NK-92 (cell line): ENCODE results near the gene AGFG2.

Experiments
- DNase-seq: peaks from one replicate; lab custom pipeline; 2025; ENCODE audit not compliant: unreplicated experiment; lab: John Stamatoyannopoulos, UW

The AGFG2 gene

DNA sequence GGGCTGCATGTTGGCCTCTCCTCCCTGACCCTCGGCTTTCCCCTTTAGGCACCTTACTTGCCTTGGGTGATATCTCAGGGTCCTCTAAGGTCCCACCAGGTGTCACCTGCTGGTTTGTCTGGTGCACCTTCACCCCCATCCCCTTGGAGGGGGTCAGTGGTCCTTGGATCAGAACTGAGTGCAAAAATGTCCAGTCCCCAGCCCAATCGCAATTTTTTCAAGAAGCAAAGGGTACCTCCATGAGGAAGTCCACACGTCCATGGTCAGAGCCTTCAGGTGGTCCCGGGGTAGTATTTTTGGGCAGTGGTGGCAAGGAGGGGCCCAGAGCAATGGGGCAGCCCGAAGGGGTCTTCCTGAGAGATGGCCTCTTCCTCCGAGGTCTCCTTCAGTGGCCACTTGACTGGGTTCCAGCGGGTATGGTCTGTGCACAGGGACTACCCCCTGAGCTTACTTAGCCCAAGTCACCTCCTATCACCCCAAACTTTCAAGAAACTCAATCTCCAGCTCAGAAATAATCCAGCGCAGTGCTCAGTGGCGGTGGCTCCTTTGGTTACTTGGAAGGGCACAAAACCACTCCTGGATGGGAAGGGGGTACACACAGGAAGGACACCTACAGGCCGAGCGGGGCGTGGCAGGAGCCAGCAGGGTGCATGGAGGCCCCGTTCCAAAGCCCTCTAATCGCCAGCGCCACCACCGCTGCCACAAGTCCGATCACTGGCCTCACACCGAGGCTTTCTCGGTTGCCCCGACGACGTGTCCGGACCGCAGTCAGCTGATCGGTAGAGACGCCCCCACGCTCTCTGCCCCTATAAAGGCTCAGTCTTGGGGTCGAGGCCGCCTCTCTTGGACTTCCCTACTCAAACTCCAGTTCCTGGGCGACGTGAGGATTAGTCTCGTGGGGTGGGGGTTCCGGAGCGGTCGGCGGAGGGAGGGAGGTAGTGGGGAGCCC lies 30.2 kb downstream of the AGFG2 start:
- DNase-seq = no peak

DNA sequence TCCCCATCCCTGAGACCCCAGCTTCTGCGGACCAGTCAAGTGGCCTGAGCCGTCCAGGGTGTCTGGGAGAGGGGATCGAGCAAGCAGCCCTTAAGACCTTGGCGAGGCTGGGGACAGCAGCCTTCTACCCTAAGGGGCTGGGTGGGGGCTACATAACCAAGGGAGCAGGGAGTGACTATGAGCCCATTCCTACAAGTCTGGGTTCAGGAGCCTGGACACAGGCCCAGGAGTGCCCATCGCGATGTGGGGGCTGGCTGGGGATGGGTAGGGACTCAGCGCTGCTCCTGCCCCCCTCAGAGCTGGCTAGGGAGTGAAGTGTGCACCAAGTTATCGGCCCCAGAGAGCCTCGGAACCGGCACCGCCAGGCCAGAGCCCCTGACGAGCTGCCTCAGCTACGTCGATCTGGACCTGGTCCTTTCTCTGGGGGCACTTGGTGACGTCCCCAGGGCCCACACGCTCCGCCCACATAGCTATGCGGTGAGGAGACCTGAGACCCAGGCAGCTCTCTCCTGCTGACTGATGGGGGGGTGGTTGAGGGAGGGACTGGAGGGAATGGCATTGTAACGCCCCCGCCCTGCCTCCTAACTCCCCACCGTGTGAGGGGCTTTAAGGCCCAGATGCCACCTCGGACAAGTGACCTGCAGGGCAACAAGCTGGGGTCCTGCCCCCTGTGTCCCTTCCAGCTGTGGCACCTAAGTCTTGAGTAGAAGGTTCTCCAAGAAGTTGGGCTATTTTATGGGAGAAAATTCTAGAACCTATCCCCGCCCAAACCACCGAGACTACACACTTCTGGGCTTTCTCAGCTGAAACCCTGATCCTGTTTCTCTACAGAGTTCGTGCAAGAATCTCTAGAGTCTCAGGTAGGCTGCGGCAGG lies 32.2 kb downstream of the AGFG2 start:
- no peak for DNase-seq

DNA sequence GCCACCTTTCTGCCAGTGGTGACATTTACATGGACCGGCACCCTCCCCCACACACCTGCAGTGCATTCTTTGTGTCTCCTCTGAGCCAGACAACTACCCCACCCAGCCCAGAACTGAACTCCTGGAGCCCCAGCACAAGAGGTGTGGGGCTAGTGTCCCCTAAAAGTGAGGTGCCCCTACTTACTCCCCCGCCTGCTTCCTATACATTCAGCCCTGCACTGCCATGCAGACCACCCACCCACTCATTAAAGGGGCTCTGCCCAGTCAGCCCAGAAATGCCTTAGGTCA lies 32.8 kb downstream of the AGFG2 start:
- no peak for DNase-seq

DNA sequence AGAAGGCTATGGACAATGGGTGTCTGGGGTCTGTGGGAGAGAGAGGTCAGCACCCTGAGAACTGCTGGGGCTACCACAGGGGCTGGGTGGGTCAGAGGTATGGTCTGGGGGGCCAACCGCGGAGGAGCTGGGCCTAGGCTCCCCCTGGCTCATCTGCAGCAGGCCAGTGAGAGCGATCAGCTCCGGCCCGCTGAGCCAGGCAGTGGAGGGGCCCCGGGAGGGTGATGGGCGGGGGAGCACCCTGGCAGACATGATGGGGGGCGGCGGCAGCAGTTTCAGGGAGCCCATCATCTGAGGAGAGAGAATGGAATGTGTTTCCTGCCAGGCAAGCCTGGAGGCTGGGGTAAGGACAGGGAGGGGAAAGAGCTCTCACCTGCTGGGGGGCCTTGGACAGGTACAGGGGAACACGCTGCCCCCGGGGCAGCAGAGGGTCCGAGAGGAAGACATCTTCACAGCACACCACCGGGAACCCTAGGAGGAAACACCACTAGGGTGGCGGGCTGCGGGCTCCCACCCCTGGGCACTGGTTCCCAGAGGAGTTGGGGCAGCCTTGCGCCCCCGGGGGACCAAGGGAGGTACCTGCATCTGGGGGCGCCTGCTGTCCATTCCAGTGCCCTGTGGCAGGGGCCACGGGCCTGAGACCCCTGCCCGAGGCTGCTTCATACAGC lies 33.4 kb downstream of the AGFG2 start:
- DNase-seq = no peak

DNA sequence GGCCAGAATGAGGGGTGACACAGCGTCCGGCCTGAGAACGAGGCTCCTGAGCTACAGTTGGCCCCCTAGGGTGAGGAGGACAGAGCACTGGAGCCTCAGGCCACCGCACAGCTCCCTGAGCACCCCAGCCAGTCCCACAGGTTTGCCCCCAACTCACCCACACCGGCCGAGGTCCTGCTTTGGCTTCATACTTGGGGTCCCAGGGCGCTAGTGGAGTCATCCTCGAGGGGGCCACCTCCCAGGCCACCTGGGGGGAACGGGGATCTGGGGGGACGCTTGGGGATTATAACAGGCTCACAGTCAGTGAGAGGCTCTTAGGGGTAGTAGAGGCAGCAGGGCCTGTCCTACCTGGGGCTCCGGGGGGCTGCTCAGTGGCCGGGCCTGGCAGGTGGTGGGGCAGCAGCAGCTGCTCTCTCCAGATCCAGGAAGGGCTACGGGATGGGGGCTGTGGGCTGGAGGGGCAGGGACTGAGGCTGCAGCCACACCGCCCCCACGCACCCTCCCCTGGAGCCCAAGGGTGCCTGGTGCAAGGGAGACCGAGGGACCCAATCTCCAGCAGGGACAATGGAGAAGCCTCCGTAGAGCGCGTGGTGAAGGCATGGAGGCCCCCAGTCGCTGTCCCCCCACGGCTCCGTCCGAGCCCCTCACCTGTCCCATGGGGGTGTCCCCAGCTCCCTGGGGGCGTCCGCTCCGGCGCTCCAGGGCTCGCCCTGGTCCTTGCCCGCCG lies 34.1 kb downstream of the AGFG2 start:
- DNase-seq = no peak

DNA sequence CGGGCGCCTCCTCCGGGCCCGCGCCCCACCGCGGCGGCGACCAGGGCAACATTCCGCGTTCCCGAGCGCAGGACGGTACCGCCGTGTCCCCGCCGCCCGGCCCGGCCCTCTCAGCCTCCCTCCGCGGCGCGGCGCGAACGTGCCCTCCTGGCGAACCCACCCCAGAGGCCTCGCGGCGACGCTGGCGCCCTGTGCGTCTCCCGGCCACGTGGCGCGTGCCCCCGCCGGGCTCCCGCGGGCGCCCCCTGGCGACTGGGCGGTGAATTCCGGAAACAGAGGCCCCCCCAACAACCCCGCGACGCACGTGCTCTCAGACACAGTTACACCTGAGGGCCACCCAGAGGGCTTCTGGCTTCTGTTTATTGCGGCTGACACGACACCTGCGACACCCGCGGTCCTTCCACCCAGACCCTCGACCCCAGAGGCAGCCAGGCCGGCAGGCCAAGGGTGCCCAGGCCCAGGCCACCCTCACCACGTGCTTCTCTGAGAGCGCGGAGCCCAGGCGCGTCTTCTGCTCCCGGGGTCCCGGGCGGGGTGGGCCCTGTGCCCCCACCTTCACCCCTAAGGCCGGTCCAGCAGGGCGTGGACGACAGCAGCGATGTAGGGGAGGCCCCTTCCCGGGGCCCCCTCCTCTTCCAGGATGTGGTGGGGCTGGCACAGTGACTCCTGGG lies 34.8 kb downstream of the AGFG2 start, which contains the start of gene SAP25:
TSS of gene SAP25 (minus strand) at position 210 of the 671 bp plus-strand sequence. CDS start at position 52, 158 bp downstream.
- DNase-seq = no peak

DNA sequence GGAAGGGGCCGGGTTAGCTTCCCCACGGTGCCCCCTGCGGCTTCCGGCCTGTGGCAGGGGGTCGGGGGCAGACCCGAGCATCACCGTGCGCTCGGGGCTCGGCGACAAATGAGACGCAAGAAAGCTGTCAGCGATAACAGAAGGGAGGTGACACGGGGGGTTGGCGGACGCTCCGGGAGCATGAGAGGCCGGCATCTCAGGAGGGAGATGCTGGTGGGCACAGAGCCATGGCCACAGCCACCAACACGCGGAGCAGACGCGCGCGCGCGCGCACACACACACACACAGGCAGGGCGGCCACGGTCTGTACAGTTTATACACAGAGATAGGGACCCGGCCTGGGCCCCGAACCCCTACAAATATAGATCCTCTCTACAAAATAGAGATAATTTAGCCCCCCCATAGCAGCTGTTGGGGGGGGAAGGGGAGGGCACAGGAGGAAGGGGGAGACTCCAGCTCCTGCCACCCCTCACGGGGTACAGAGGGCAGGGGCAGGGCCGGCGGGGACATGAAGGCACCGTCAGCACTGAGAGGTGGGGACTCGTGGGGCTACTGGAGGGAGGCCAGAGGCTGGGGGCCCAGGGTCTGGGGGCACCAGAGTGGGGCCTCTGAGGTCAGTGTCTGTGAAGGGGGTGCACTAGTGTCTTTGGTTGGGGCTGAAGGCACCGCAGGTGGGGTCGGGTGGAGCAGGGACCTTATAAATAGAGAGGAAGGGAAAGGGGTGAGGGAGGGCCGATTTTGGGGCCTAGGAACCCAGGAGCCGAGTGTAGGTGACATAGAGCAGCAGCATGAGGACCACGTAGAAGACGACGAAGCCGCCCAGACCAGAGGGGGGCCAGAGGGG lies 35.6 kb downstream of the AGFG2 start:
- DNase-seq = no peak

DNA sequence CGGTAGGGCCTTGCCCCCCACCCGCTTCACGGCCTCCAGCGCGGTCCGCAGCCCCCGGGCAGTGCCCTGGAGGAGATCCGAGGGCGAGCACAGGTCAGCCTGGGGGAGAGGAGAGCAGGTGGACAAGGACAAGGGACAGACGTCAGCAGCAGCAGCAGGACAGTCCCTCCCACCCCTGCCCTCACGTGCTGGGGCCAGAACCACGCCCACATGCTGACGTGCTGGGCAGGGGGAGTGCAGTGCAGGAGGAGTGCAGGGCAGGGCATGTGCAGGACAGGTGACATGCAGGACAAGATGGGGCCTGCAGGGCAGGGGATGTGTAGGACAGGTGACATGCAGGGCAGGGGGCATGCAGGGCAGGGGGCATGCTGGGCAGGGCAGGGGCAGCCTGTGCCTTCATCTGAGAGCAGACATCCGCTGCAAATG lies 36.2 kb downstream of the AGFG2 start:
- DNase-seq = no peak

DNA sequence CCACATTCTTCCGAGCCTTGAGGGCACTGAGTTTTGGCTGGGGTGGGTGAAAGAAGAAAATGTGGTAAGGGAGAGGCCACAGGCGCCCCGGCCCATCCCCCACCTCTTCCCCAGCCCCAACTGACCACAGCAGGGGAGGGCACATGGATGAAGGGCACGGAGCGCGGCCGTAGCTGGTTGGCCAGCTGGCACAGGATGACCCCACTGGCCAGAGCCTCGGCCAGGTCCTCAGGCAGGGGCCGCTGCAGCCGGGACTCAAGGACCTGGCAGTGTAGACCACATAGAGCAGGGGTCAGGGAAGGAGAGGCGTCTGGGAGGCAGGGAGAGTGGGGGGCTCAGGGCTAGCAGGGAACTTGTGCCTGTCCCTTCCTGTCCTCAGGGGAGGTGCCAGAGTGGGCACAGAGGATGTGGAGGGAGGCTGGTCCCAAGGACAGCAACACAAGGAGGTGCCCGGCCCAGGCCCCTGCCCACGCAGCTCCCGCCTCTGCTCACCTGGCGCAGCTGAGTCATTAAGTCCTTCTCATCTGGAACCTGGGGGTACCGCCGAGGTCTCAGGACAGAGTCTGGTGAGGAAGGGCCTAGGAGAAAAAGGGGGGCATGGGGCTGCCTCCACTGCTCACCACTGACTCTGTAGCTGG lies 36.9 kb downstream of the AGFG2 start:
- DNase-seq = no peak

DNA sequence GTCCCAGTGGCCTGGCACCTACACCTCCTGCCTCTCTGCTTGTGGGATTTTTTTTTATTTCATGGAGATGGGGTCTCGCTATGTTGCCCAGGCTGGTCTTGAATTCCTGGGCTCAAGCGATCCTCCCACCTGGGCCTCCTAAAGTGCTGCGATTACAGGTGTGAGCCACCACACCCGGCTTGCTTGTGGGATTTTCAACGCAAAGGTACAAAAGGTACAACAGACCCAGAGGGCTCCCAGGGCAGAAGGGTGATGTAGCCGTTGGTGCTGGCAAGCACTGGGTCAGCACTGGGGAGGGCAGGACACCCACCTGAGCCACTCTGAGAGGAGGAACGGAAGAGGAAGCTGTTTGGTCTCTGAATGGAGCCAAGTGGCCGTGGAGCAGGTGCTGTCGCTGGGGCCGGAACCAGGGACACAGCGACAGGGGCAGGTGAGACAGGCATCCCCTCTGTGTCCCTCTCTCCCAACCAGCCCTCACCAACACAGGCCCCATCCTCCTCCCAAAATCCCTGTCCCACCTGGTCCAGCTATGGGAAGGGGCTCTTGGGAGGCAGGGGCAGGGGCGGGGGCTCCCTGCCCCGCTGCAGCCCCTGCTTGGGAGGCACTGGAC lies 37.5 kb downstream of the AGFG2 start:
- no peak for DNase-seq

DNA sequence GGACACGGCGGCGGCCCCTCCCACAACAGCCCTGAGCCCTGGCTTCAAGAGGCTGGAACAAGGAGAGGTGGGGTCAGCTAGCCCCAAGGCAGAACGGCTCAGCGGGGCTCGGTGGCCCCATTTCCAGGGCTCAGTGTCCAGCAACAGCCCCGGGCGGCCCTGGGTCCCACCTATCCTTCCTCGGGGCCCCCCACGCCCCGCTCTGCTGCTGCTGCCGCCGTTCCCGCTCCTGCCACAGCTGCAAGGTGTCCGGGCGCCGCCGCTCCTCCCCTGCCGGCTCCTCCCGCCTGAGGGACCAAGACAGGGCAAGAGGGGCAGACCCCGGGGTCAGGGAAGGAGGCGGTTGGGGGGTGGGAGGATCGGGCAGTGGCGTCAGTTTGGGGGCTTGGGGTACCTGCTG lies 38.1 kb downstream of the AGFG2 start:
- no peak for DNase-seq

DNA sequence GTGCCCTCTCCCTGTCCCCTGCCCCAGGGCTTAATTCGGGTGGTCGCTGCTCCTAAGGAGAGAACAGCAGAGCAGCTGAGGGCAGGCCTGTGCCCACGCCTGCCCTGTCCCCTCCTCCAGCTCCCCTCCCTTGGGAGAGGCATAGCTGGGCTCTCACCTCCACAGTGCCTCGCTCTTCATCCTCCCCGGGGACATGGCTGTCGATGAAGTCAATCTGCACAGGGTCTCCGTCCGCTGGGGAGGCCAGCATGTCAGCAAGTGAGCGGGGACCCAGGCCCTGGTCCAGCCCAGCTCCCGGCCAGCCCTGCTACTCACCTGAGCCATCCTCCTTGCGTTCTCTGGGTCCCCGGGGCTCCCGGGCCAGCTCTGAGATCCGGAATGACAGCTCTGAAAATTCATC lies 38.5 kb downstream of the AGFG2 start:
- no peak for DNase-seq

DNA sequence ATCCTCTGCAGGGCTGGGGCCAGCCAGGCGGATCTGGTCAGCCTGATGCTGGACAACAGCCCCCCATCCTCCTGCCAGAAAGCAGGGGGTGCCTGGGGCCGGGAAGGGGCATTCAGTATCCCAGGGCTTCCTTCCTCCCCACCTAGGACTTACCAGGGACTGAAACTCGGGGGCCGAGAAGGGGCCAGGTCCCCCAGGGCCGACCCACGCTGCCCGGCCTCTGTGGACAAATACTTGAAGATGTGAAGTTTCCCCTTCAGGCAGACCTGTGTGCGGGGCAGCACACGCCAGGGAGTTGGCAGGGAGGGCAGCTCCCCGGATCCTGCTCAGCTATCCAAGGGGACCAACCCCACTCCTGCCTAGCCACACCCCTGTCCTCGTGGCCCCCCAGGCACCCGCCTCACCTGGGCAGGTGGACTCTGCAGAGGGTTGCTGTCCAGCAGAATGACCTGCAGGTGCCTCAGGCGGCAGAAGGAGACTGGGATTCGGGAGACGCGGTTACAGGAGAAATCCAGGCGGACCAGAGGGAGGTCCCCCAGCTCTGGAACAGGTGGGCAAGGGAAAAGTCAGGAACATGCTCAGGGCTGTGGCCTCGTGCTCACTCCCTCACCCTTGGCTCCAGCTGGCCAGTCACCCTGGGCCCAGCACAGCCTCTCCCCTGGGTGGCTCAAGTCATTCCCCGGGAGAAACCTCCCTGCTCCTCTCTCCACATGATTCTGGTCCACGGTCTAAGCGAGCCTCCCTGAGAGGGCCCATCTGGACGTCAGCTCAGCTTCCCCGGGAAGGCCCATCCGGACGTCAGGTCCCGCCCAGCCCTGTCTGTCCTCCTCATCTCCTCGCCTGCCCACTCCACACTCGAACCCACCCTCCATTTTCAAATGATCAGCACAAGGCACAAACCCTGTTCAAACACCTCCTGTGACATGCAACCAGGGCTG lies 39.5 kb downstream of the AGFG2 start:
- DNase-seq = no peak

DNA sequence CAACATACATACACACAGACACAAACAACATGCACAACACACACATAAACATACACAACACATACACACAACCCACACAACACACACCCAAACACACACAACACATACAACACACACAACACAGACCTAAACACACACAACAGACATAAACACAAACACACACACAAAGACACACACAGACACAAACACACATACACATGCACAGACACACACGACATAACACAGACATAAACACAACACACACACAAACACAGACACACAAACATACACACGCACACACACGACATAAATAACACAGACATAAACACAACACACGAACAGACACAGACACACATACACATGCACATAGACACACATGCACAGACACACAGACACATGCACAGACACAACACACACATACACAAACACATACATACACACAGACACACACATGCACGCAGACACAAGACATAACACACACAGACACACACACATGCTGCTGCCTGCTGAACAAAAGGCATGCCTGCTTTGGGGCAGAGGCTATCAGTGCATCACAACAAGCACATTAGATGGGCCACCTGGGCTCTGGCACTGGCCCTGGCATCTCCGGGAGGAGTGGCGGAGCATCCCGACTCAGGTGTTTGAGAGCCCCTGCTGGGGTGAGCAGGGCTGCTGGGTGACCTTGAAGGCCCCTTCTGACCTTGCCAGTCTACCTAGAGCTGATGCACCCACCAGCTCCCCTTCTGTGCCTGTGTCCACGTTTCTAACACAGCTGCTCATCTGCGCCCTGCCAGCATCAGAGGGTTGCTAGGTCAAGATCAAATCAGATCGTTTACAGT lies 41.7 kb downstream of the AGFG2 start:
- DNase-seq = no peak

DNA sequence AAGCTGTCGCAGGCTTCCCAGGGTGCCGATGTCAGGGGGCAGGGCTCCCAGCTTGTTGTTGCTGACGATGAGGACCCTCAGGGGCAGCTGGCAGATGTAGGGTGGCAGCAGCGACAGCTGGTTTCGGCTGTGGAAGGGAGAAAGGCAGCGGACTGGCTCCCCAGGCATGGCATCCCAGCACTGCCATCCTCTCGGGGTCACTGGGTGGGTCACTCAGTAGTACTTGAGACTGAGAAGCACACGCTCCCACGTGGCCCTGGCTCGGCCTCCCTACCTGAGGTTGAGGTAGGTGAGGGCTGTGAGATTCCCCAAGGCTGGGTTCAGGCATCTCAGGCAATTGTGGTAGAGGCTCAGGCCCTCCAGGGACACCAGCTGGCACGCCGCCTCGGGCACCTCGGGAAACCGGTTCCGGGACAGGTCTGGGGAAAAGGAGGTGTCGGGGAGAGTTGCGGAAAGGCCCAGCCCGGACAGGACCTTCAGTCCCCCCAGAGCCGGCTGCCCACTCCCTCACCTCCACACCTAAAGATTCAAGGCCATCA lies 43.1 kb downstream of the AGFG2 start:
- DNase-seq = no peak

DNA sequence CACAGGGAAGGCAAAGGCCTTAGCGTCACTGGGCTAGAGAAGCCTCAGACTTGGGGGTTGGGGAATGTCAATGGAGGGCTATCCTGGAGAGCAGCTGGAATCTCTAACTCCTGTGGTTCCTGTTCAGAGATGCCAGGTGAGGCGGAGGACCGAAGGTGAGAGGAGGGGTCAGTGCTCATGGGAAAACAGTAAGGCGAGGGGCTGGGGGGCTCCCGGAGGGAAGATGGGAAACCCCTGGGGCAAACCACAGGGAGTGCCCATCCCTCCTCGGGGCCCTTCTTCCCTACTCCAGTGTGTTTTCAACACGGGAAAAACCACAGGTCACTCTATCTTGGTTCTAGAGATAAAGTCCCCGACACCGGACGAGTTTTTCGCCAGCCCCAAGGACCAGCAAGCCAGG lies 43.6 kb downstream of the AGFG2 start:
- DNase-seq = no peak
